Activated T-helper 9 cell treated with anti-CD3 and anti-CD28 coated beads, Interleukin-2, amount 50 U/mL, for 16 hours (primary cell): ENCODE data around the gene ATXN1.
A peak's percentile ranks its signal among the peaks of the same experiment; 100 is the strongest.
"Not testable (repeated sequence)": the region's sequence is repeated elsewhere in the genome, so short reads cannot be mapped to it uniquely, and the experiment has no call there.

ENCODE experiments used
- DNase-seq: peaks from one replicate; pipeline ENCODE4 v3.0.0-alpha.2; 2020; ENCODE audit warnings: low read depth

The ATXN1 gene

GRCh38 chr6:16473184-16473907 is 287.9 kb downstream of the ATXN1 start:
- DNase-seq: peak; percentile 13

- no peak for DNase-seq
These were observed 288.8 kb downstream of the ATXN1 start for GRCh38 chr6:16472349-16473069.

- DNase-seq: no peak
These were observed 289.4 kb downstream of the ATXN1 start for GRCh38 chr6:16471910-16472297.

- no peak for DNase-seq
These were observed 289.9 kb downstream of the ATXN1 start for GRCh38 chr6:16471222-16471909.

- no peak for DNase-seq
These were observed 290.6 kb downstream of the ATXN1 start for GRCh38 chr6:16470502-16471221.

- DNase-seq: no peak
These were observed 292.2 kb downstream of the ATXN1 start for GRCh38 chr6:16468991-16469615.

GRCh38 chr6:16466800-16467553 is 294.3 kb downstream of the ATXN1 start:
- DNase-seq: no peak

- no peak for DNase-seq
These were observed 297.2 kb downstream of the ATXN1 start for GRCh38 chr6:16464045-16464444.

- DNase-seq: not testable (repeated sequence)
These were observed 298.0 kb downstream of the ATXN1 start for GRCh38 chr6:16463246-16463645.

GRCh38 chr6:16461491-16461890 is 299.8 kb downstream of the ATXN1 start:
- DNase-seq: no peak

- DNase-seq: not testable (repeated sequence)
These were observed 301.8 kb downstream of the ATXN1 start for GRCh38 chr6:16459472-16459871.

GRCh38 chr6:16452348-16452747 is 308.9 kb downstream of the ATXN1 start:
- no peak for DNase-seq

- DNase-seq: no peak
These were observed 310.4 kb downstream of the ATXN1 start for GRCh38 chr6:16450821-16451220.

GRCh38 chr6:16450285-16450684 is 311.0 kb downstream of the ATXN1 start:
- DNase-seq: no peak

- no peak for DNase-seq
These were observed 315.0 kb downstream of the ATXN1 start for GRCh38 chr6:16446273-16446672.

- DNase-seq: no peak
These were observed 319.2 kb downstream of the ATXN1 start for GRCh38 chr6:16442031-16442430.

- DNase-seq: no peak
These were observed 320.0 kb downstream of the ATXN1 start for GRCh38 chr6:16441262-16441661.

GRCh38 chr6:16440636-16441212 is 320.5 kb downstream of the ATXN1 start:
- no peak for DNase-seq

- no peak for DNase-seq
These were observed 322.3 kb downstream of the ATXN1 start for GRCh38 chr6:16438718-16439591.

- DNase-seq: peak; percentile 24
These were observed 323.3 kb downstream of the ATXN1 start for GRCh38 chr6:16437984-16438383.
